GM13976 (cell line): Measurements from ENCODE around the gene HEXIM1.

ENCODE experiments used
- DNase-seq: peaks from one replicate; pipeline ENCODE4 v3.0.0; 2012; ENCODE audit warnings: low spot score
- CTCF ChIP-seq: IDR thresholded peaks from 2 replicates; pipeline ENCODE4 v1.5.1; 2012; ENCODE audit warnings: borderline replicate concordance, mild to moderate bottlenecking; ENCODE audit not compliant: insufficient read depth; ENCODE audit errors: extremely low read depth, missing control alignments, control extremely low read depth
- in situ Hi-C: fragments of 300-500 bp; cut with MboI; formaldehyde crosslinking; loops from one replicate; pipeline ENCODE4 v1.12.0; 2022; ENCODE audit warnings: low sequenced_read_pairs, mixed read lengths, inconsistent platforms; ENCODE audit not compliant: unreplicated experiment

The HEXIM1 gene

GRCh38 chr17:45137561-45138305 is 10.5 kb upstream of the HEXIM1 start:
- in situ Hi-C loops = loop anchor here (10.0 kb wide), 1 partner anchor 57 kb away; no protein-coding TSS in a partner anchor
- no peak for TF ChIP-seq CTCF
- DNase-seq = no peak

DNA sequence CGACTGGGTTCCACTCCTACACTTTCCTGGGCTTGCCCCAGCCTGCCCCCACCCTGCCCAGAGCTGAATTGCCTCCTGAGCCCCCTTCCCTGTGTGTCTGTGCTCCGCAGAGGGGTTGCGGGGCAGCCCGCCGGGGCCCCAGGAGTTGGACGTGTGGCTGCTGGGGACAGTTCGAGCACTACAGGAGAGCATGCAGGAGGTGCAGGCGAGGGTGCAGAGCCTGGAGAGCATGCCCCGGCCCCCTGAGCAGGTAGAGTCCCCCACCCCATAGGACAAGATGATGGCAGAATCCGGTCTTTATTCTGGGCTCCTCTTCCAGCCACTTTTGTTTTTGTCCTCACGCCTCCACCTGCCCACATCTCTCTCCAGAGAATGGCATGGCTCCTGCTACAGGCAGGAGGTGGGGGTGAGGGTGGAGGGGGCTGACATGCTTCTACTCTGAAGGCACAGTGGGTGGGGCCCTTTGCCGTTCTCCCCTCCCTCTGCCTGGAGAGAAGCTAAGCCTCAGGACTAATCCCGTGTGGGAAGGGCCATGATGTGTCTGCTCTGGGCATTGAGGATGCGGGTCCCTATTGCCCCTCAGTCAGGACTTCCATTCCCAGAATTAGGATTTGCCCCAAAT is 9.3 kb upstream of the HEXIM1 start:
- in situ Hi-C loops = loop anchor here (10.0 kb wide), 1 partner anchor 56 kb away; no protein-coding TSS in a partner anchor
- no peak for TF ChIP-seq CTCF
- no peak for DNase-seq

GRCh38 chr17:45139533-45139920 is 8.7 kb upstream of the HEXIM1 start:
- in situ Hi-C loops = loop anchor here (10.0 kb wide), 1 partner anchor 55 kb away; no protein-coding TSS in a partner anchor
- no peak for TF ChIP-seq CTCF
- no peak for DNase-seq

DNA sequence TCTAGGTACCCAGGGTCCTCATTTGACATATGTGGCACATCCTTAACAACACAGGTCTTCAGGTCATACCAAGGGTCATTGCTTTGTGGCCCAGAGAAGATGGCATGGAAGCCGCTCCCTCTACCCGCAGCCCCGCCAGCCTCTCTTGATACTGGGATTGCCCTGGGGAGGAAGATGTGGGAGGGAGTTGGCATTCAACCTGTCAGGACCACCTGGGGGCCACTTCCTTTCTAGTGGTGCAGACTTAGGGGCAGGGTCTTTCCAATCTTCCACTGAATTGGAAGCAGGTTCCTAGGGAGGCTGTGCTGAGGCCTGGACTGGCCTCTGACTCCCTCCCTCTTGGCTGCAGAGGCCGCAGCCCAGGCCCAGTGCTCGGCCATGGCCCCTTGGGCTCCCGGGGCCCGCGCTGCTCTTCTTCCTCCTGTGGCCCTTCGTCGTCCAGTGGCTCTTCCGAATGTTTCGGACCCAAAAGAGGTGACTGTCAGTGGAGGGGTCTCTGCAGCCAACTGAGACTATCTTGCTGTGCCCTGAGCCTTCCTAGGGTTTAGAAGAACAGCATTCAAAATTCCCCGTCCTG is 5.1 kb upstream of the HEXIM1 start:
- in situ Hi-C loops = no loop called here
- no peak for DNase-seq
- TF ChIP-seq CTCF = no peak

GRCh38 chr17:45143767-45144198 is 4.5 kb upstream of the HEXIM1 start:
- peak; percentile 56 for DNase-seq
- no peak for TF ChIP-seq CTCF
- in situ Hi-C loops = no loop called here

- peak; percentile 58 for DNase-seq
- no peak for TF ChIP-seq CTCF
- in situ Hi-C loops = no loop called here
Measured at GRCh38 chr17:45144199-45145034, 3.9 kb upstream of the HEXIM1 start.
